HL-60 (cell line): ENCODE results near the gene PLEKHA5.

Source experiments
- GABPA ChIP-seq: IDR thresholded peaks from 2 replicates; pipeline ENCODE4 v1.6.1; 2012; ENCODE audit warnings: low read depth
- POLR2AphosphoS5 ChIP-seq: IDR thresholded peaks from 2 replicates; pipeline ENCODE4 v1.6.1; 2012; ENCODE audit warnings: low read depth
- SPI1 ChIP-seq: IDR thresholded peaks from 2 replicates; pipeline ENCODE4 v1.6.1; 2012; ENCODE audit warnings: low read depth, mild to moderate bottlenecking, borderline replicate concordance
- TF ChIP-seq, protein P1 (sequence below): IDR thresholded peaks from one replicate; pipeline ENCODE4 v1.5.1; 2011; ENCODE audit warnings: low read length, control low read depth, inconsistent platforms; ENCODE audit not compliant: insufficient read depth
- TF ChIP-seq, protein P2 (sequence below): IDR thresholded peaks from 2 replicates; pipeline ENCODE4 v1.6.1; 2012; ENCODE audit warnings: low read depth; ENCODE audit not compliant: insufficient replicate concordance

DNA sequence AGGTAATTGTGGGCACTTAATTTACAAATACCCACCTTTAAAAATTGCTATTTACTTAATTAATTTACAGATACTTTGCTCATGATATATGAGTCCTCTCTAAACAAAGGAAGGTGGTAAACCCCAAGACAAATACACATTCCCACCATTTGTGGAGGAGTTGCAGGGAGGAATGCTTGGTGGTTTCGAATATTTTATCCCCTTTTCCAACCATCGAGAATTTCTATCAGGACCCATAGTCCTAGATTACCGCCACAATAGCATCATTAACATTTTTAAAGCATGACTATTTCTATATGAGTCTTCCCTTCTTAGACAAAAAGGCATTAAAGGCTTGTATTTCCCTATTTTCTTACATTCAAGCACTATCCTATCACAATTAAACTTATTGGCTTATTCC, 34.2 kb upstream of the PLEKHA5 start:
- TF ChIP-seq, protein P1, sequence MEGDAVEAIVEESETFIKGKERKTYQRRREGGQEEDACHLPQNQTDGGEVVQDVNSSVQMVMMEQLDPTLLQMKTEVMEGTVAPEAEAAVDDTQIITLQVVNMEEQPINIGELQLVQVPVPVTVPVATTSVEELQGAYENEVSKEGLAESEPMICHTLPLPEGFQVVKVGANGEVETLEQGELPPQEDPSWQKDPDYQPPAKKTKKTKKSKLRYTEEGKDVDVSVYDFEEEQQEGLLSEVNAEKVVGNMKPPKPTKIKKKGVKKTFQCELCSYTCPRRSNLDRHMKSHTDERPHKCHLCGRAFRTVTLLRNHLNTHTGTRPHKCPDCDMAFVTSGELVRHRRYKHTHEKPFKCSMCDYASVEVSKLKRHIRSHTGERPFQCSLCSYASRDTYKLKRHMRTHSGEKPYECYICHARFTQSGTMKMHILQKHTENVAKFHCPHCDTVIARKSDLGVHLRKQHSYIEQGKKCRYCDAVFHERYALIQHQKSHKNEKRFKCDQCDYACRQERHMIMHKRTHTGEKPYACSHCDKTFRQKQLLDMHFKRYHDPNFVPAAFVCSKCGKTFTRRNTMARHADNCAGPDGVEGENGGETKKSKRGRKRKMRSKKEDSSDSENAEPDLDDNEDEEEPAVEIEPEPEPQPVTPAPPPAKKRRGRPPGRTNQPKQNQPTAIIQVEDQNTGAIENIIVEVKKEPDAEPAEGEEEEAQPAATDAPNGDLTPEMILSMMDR, result no peak
- TF ChIP-seq, protein P2, sequence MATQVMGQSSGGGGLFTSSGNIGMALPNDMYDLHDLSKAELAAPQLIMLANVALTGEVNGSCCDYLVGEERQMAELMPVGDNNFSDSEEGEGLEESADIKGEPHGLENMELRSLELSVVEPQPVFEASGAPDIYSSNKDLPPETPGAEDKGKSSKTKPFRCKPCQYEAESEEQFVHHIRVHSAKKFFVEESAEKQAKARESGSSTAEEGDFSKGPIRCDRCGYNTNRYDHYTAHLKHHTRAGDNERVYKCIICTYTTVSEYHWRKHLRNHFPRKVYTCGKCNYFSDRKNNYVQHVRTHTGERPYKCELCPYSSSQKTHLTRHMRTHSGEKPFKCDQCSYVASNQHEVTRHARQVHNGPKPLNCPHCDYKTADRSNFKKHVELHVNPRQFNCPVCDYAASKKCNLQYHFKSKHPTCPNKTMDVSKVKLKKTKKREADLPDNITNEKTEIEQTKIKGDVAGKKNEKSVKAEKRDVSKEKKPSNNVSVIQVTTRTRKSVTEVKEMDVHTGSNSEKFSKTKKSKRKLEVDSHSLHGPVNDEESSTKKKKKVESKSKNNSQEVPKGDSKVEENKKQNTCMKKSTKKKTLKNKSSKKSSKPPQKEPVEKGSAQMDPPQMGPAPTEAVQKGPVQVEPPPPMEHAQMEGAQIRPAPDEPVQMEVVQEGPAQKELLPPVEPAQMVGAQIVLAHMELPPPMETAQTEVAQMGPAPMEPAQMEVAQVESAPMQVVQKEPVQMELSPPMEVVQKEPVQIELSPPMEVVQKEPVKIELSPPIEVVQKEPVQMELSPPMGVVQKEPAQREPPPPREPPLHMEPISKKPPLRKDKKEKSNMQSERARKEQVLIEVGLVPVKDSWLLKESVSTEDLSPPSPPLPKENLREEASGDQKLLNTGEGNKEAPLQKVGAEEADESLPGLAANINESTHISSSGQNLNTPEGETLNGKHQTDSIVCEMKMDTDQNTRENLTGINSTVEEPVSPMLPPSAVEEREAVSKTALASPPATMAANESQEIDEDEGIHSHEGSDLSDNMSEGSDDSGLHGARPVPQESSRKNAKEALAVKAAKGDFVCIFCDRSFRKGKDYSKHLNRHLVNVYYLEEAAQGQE, result no peak
- no peak for TF ChIP-seq POLR2AphosphoS5
- no peak for TF ChIP-seq GABPA
- no peak for TF ChIP-seq SPI1
